GM19351 (cell line): Measurements from ENCODE around the gene BCAS1.
A peak's percentile ranks its signal among the peaks of the same experiment; 100 is the strongest.

ENCODE experiments used
- ATAC-seq: cut with Tn5 transposase; IDR thresholded peaks from one replicate; pipeline ENCODE4 v1.9.1; 2021; ENCODE audit warnings: mild to moderate bottlenecking, moderate library complexity; ENCODE audit not compliant: unreplicated experiment

Gene BCAS1

DNA sequence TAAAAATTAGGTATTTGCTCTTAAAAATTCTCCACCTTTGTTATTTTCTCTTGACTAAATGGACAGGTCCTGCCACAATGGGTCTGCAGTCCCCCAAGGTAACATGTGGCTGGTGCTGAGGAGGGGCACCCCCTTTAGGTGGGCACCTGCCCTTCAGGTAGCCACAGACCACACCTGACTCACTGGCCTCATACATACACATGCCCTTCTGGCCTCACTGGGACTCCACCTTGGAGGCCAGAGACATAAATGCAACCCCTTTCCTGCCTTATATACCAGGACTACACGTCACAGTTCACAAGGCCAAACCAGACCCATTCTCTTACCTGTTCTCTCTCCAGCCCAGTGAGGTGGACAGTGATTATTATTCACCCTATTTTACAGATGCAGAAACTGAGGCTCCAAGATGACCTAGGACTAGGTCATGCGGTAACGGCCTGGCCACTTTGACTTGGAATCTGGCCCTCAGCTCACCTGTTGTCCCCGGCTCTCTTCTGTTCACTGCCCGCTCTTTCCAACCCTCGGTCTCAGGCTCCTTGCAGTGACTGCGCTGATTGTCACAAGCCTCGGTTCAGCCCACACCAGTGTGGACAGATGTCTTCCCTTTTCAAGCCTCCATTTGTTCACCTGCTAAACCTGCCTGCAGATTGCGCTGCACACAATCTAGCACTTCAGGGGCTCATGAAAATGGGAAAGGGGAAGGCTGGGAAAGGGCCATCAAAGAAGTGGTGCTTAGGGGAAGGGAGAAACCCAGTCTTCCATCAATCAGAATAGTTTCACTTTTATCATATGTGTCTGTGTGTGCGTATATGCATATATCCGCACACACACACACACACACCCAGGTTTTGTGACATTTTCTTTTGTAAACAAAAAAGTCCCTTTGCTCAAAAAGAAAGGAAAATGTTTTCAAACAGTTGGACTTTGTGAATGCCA is 121.7 kb downstream of the BCAS1 start:
- ATAC-seq = peak; percentile 42

DNA sequence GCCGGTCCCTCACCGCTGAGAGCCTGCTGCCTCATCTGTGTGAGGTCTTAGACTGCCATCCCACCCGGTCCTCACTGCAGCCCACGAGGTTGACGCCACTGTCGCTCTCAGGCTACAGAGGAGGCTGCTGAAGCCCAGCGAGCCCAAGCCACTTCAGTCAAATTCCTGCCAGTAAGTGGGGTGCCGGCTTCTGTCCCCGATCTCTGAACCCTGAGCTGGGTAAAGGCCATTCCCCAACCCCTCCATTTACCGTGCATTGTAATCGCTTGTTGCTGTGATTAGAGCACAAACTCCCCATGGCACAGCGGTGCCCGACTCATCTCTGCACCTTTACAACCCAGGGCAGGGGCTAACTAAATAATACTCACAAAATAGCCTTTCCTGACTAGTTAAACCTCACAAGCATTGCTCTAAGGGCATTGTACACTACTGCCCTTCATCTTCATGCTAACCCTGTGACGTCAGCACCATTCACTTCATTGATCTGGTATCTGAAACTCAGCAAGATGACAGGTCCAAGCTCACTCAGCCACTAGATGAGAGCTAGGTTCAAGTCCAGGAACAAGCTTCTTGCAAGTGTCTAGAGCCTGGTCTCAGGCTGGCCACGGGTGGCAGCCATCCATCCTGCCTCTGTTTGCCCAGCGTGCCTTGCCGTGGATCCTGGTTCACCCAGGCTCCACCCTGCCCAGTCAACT is 122.7 kb downstream of the BCAS1 start:
- no peak for ATAC-seq

DNA sequence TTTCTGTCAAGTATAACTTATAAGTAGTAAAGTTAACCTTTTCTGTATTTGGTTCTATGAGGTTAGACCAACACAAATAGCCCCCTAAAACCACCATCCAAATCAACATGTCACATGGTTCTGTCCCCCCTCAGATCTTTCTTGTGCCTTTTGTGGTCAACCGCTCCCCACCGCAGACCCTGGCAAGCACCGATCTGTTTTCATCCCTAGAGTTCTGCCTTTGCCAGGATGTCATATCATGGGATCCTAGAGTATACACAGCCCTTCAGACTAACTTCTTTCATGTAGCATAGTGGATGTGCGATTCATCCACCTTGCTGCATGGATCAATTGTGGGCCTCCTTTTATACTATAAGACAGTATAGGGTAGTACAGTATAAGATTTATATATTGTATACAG is 124.3 kb downstream of the BCAS1 start:
- no peak for ATAC-seq

GRCh38 chr20:53945478-53945877 is 124.9 kb downstream of the BCAS1 start:
- no peak for ATAC-seq

DNA sequence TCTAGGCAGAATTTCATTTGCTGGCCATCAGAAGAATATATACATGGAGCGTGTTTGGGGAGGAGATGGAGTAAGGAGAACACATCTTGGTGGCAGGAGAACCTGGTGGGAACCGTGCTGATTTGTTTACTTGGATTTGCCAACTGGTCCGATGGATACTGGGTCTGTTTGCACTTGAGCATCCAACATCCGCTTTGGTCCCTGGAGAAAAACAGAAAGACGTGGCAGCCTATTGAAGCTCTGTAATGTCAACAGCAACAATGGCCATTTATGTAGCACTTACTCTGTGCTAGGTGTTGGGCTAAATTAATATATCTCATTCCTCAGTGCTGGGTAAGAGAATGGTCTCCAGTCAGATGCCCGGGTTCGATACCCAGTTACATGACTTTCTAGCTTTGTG is 125.6 kb downstream of the BCAS1 start:
- ATAC-seq = no peak

DNA sequence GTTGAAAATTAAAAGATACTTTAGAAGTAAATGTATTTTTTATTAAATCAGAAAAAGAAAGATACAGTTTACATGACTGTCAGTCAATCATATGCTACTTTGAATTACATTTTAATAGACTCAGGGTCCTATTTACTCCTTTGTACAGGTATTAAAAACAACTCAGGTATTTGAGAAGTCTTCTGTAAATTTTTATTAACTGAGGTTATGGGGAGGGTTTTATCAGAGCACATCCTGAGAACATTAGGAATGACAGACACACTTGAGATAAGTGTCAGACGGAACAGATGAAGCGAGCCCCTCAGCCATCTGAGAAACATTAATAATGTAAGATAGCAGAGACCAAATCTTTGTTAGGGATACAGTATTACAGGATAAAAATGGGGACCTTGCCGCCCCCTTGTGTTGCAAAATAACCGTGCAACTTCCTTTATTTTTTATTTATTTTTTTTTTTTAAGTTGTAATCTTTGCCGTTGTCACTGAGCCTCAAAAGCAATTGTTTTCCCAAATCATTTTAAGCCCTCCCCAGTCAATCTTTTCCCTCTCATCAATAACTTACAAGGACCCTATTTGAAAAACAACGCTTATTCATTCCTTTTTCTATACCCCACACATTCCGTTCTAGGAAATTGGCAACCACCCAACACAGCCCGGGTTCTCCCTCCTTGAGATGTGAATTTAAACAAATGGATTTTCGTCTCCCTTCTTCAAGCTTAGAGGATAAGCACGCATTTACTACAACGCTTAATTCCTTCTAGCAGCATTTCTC is 126.7 kb downstream of the BCAS1 start:
- no peak for ATAC-seq

DNA sequence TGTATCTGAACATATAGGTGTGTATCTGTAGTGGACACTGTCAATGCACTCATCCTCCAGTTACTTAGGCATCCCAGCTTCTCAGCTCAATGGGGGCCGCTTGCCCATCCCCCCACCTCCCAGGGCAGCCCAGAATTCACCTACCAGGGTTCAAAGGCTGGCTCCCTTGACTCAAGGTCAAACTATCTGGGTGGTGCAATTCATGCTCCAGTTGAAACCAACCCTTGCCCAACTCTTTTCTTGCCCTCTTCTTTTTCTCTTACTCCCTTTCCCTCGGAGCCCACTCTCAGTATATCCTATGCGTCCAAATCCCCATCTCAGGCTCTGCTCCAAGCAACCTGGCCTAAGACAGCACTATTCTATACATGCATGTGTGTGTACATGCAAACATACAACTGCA is 127.4 kb downstream of the BCAS1 start:
- ATAC-seq = no peak

DNA sequence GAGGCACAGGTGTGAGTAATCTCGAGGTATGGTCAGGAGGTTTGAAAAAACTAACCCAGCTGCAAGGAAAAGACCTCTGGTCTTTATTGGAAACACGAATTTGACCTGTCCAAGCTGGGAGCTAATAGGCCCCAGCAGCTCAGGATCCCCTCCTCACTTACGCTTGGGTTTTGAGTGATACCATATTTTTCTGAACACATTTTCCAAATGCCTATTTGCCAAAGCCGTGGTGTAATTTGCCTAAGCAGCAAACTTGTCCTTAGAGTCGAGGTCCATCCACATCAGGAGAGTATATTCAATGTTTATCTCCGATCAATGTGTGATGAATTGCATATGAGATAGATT is 128.0 kb downstream of the BCAS1 start:
- no peak for ATAC-seq

GRCh38 chr20:53941680-53942471 is 128.5 kb downstream of the BCAS1 start:
- ATAC-seq = no peak

GRCh38 chr20:53940907-53941545 is 129.4 kb downstream of the BCAS1 start:
- no peak for ATAC-seq

GRCh38 chr20:53940360-53940702 is 130.1 kb downstream of the BCAS1 start:
- no peak for ATAC-seq

DNA sequence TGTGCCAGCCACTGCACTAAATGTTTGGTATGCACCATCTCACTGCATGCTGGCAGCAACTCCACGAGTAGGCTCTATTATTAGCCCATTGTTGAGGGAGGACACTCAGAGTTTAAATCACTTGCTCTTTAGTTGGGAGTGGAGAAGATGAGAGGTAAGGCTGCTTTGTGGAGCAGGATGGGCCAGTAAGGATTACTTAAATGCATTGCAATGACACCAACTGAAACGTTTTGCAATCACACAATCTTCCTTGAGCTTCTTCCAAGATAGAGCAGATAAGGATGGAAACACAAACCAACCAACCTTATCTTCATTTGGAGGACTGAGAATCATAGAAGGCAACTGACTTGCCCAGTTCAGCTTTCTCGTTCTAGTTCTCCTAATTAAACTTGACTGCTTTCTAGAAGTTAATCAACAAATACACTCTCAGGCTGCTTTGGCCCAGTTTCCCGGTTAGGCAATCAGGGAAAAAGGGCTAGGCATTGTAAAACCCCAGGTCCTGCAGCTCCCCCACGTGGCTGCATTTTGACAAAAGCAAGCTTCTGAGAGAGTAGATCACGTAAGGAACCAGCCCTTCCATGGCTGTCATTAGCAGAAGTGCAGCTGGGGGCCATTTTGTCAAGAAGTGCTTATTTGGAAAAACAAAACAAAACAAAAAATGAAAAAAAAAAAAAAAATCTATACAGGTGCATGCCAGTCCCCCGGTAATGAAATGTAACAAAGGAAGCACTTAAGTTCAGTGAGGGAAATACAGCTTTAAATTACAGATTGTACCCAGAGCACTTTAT is 130.6 kb downstream of the BCAS1 start:
- ATAC-seq = peak; percentile 72

DNA sequence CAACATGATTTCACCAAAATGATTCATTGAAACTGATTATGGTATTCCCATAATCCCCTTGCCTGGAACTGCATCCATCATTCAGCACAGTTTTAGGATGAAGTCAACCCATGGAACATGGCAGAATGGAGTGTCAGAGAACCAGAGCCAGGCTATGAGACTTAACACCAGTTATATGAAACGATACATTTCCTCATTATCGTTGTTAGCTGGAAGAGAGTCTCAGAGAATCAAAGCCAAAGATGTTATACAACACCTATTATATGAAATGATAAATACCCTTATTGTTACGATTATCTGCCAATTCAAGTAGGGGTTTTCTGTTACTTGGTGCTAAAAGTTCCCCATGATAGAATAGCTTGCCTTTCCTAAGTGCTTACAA is 131.2 kb downstream of the BCAS1 start:
- no peak for ATAC-seq

GRCh38 chr20:53938739-53939138 is 131.7 kb downstream of the BCAS1 start:
- ATAC-seq = no peak

DNA sequence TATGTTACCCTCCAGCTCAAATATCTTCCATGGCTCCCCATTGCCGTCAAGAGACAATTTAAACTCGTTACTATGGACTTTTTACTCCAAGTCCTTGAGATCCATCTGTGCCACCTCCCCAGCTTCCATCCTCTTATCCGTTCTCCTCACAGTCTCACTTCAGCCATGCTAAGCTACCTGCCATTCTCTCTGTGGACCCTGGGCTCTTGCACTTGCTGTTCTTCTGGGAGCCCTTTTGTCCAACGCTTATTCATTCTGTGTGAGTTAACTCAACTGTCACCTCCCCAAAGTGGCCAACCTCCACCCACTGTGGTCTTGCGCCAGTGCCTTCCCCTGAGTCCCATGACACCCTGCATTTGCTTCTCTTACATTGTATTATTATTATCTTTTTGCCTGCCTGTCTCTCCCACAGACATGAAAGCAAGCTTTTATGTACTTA is 132.4 kb downstream of the BCAS1 start:
- no peak for ATAC-seq

DNA sequence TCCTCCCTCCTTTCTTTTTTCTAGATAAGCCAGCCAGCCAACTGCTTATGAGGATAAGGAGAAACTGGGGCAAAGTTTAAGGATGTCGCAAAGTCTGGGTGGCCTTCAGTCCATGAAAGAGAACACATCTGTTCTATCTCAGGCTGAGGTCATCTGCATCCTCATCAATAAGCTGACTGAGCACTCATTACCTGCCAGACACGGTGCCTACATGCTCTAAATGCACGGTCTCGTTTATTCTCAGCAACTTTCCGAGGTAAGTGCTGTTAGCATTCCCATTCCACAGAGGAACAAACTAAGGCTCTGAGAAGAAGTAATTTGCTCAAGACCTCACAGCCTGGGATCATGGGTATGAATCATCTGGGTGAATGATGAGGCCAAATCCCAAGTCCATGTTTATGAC is 133.1 kb downstream of the BCAS1 start:
- no peak for ATAC-seq

GRCh38 chr20:53935344-53936084 is 134.9 kb downstream of the BCAS1 start:
- ATAC-seq = no peak

DNA sequence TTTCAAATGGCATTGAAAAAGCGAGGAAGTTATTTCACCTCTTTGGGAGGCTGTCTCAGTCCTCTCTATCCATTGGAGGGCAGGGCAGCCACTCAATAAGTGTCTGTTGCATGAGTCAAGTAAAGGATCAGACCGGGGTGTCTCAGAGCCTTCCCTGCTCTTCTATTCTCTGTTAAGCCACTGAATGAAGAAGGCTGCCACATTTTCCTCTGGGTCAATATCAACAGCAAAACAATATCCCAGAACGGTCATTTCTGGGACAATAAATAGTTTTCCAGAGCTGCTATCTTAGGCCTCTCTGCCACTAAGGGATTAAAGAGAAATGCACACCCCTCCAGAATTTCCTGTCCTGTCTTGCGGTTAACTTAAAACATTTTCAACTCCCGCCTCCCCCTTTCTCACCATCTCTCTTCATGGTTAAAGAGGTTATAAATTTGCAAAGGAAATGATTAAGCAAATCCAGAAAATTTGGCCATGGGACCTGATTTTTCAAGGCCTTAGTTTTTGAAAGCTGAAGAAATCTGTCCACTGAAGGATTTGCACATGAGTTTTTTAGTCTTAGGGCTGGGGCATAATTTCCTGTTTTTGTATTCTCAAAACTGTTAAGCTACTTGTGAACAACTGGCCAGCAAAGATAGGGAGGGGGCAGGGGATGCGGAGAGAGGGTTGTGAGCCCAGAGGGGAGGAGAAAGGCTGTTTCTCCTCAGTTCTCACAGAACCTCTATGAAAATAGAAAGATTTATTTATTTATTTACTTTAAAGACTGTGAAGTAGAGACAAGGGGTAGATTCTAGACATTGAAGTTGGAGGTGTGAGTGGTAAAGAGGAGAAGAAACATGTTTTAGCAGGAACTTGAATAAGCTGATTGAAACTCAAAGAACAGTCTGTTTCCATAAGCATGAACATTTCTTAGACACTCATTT is 135.7 kb downstream of the BCAS1 start:
- ATAC-seq = peak; percentile 41
